Endodermal cell (in vitro differentiated cells): ENCODE data around the gene TCP11. TPM values are rescaled to one million over a fixed set of nuclear protein-coding genes. Genes with fewer than 3 reads are reported as not detected.
A peak's percentile ranks its signal among the peaks of the same experiment; 100 is the strongest.

Experiments
- DNase-seq: peaks from one replicate; pipeline ENCODE4 v3.0.0-alpha.2; 2017
- H3K27ac ChIP-seq: 2 replicates; pipeline ENCODE4 v1.5.1; 2013; ENCODE audit warnings: mild to moderate bottlenecking, low read depth, low read length, moderate library complexity
- H3K27me3 ChIP-seq: 2 replicates; pipeline ENCODE4 v1.6.1; 2013; ENCODE audit warnings: mild to moderate bottlenecking, low read length, moderate library complexity; ENCODE audit not compliant: insufficient read depth, control insufficient read depth, poor library complexity, severe bottlenecking
- H3K36me3 ChIP-seq: 2 replicates; pipeline ENCODE4 v1.7.0; 2013; ENCODE audit warnings: mild to moderate bottlenecking, low read length, moderate library complexity; ENCODE audit not compliant: control insufficient read depth, insufficient read depth
- H3K4me1 ChIP-seq: one replicate; pipeline ENCODE4 v1.7.0; 2013; ENCODE audit warnings: low read length; ENCODE audit not compliant: control insufficient read depth, insufficient read depth
- H3K4me3 ChIP-seq: 2 replicates; pipeline ENCODE4 v1.5.1; 2013; ENCODE audit warnings: mild to moderate bottlenecking, low read length, moderate library complexity
- H3K9ac ChIP-seq: 2 replicates; pipeline ENCODE4 v1.6.1; 2013; ENCODE audit warnings: mild to moderate bottlenecking, low read length, moderate library complexity; ENCODE audit not compliant: poor library complexity, severe bottlenecking; ENCODE audit errors: extremely low read depth
- H3K9me3 ChIP-seq: 2 replicates; pipeline ENCODE4 v1.6.1; 2013; ENCODE audit warnings: mild to moderate bottlenecking, low read length, moderate library complexity; ENCODE audit not compliant: control insufficient read depth
- H3K27ac Mint-ChIP-seq: 2 replicates; pipeline ENCODE4 v1.8.0; 2020; ENCODE audit warnings: mixed read lengths
- H3K27me3 Mint-ChIP-seq: 2 replicates; pipeline ENCODE4 v1.8.0; 2021; ENCODE audit warnings: mild to moderate bottlenecking, mixed read lengths; ENCODE audit not compliant: insufficient read depth
- H3K36me3 Mint-ChIP-seq: 2 replicates; pipeline ENCODE4 v1.8.0; 2020; ENCODE audit warnings: low read depth, mixed read lengths
- H3K4me1 Mint-ChIP-seq: 2 replicates; pipeline ENCODE4 v1.8.0; 2020; ENCODE audit warnings: mixed read lengths
- H3K4me3 Mint-ChIP-seq: 2 replicates; pipeline ENCODE4 v1.8.0; 2020; ENCODE audit warnings: mild to moderate bottlenecking, moderate library complexity, mixed read lengths
- H3K9me3 Mint-ChIP-seq: 2 replicates; pipeline ENCODE4 v1.8.0; 2020; ENCODE audit warnings: mild to moderate bottlenecking, mixed read lengths
- WGBS, 2 experiments: methylation state at CpG; one replicate each; pipeline versions ENCODE4 v1.1.5 to v1.1.7; 2013; ENCODE audit warnings: missing lambda C conversion rate in 2 of 2, mixed read lengths in 1 of 2; ENCODE audit not compliant: insufficient coverage in 1 of 2, insufficient read length in 1 of 2; 5-methylcytosine and 5-hydroxymethylcytosine counted together
- total RNA-seq, 2 donors: library from RNA; stranded (reverse); fragmentation: NEBNext Ultra II Directional in 1 of 2; extraction: Animal tissue kit (Norgen Biotek cat#: 25700) in 1 of 2; gene quantifications; 2 replicates in 1 of 2; 3 replicates in 1 of 2; pipeline ENCODE4 v1.2.1, GENCODE V29; 2021
- TF ChIP-seq, protein P1 (sequence below): fragments of 200-600 bp; sonication (generic); conservative IDR thresholded peaks from 2 replicates; pipeline ENCODE4 v1.5.0; 2021; ENCODE audit warnings: antibody characterized with exemption, mild to moderate bottlenecking

Gene TCP11
- total RNA-seq, 2 donors from 2014 or later, result not detected

- Mint-ChIP-seq H3K27ac (no peak overlapping the region), H3K27me3 (peaks cover 25% of the 10 kb centered on the region), H3K4me1 (peaks cover 18% of the 10 kb centered on the region), H3K36me3 (no peaks in the 10 kb centered on the region), H3K9me3 (peaks cover 5% of the 10 kb centered on the region), H3K4me3 (no peak overlapping the region)
- Histone ChIP-seq H3K27ac (no peak overlapping the region), H3K9me3 (no peaks in the 10 kb centered on the region), H3K27me3 (no peaks in the 10 kb centered on the region), H3K9ac (no peak overlapping the region), H3K36me3 (no peaks in the 10 kb centered on the region), H3K4me3 (no peak overlapping the region), H3K4me1 (peaks cover 2% of the 10 kb centered on the region)
- peak; percentile 33 for DNase-seq
- TF ChIP-seq, protein P1, sequence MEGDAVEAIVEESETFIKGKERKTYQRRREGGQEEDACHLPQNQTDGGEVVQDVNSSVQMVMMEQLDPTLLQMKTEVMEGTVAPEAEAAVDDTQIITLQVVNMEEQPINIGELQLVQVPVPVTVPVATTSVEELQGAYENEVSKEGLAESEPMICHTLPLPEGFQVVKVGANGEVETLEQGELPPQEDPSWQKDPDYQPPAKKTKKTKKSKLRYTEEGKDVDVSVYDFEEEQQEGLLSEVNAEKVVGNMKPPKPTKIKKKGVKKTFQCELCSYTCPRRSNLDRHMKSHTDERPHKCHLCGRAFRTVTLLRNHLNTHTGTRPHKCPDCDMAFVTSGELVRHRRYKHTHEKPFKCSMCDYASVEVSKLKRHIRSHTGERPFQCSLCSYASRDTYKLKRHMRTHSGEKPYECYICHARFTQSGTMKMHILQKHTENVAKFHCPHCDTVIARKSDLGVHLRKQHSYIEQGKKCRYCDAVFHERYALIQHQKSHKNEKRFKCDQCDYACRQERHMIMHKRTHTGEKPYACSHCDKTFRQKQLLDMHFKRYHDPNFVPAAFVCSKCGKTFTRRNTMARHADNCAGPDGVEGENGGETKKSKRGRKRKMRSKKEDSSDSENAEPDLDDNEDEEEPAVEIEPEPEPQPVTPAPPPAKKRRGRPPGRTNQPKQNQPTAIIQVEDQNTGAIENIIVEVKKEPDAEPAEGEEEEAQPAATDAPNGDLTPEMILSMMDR, result no peak
- WGBS, 2 experiments, result 94% methylated on average over 3 of the region's 3 CpGs; no CpG with 5 or more reads in 1 of the 2 experiments
Measured at GRCh38 chr6:35170891-35171290, 29.8 kb upstream of the TCP11 start.

DNA sequence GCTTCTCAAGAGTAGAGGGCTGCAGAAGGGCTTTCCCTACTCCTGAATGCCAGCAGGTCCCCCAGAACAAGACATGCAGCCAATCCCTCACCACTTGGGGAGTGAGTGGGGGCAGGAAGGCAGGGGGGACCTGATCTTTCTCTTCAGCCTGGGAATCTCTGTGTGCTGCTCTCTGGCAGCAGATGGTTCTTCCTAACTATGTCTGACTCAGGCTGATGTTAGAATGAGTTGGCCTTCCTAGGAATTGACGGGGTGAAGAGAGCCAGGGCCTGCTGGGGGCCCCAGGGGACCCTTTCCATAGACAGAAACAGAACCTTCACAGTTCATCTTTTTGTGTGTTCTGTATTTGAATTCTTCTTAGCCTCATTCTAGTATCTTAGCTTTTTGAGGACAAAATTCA lies 29.0 kb upstream of the TCP11 start:
- H3K36me3 ChIP-seq, result no peaks in the 10 kb centered on the region
- peaks cover 2% of the 10 kb centered on the region for H3K4me1 ChIP-seq
- no peak overlapping the region for H3K4me3 Mint-ChIP-seq
- no peak overlapping the region for H3K27ac ChIP-seq
- no peaks in the 10 kb centered on the region for H3K9me3 ChIP-seq
- H3K4me3 ChIP-seq, result no peak overlapping the region
- TF ChIP-seq, protein P1, result no peak
- H3K27me3 ChIP-seq, result no peaks in the 10 kb centered on the region
- no peak overlapping the region for H3K27ac Mint-ChIP-seq
- H3K4me1 Mint-ChIP-seq, result peaks cover 25% of the 10 kb centered on the region
- H3K36me3 Mint-ChIP-seq, result no peaks in the 10 kb centered on the region
- H3K9me3 Mint-ChIP-seq, result peaks cover 5% of the 10 kb centered on the region
- peaks cover 25% of the 10 kb centered on the region for H3K27me3 Mint-ChIP-seq
- no peak overlapping the region for H3K9ac ChIP-seq
- 88% methylated on average over 1 of the region's 1 CpG; no CpG with 5 or more reads in 1 of the 2 experiments for WGBS, 2 experiments
- DNase-seq, result peak; percentile 26

- H3K27me3 Mint-ChIP-seq, result peaks cover 22% of the 10 kb centered on the region
- H3K4me3 Mint-ChIP-seq, result no peak overlapping the region
- Histone ChIP-seq H3K27me3 (no peaks in the 10 kb centered on the region), H3K27ac (no peak overlapping the region), H3K9me3 (no peaks in the 10 kb centered on the region), H3K9ac (no peak overlapping the region), H3K36me3 (no peaks in the 10 kb centered on the region), H3K4me1 (peaks cover 2% of the 10 kb centered on the region), H3K4me3 (no peak overlapping the region)
- H3K9me3 Mint-ChIP-seq, result peaks cover 5% of the 10 kb centered on the region
- TF ChIP-seq, protein P1, result no peak
- H3K27ac Mint-ChIP-seq, result no peak overlapping the region
- peaks cover 20% of the 10 kb centered on the region for H3K4me1 Mint-ChIP-seq
- no peaks in the 10 kb centered on the region for H3K36me3 Mint-ChIP-seq
- 90 to 92% methylated on average over 5 to 7 of the region's 7 CpGs for WGBS, 2 experiments
- DNase-seq, result peak; percentile 23
Measured at GRCh38 chr6:35168461-35168861, 27.3 kb upstream of the TCP11 start.
